ENCODE measurements around the gene CCDC180. TPM values are rescaled to one million over a fixed set of nuclear protein-coding genes. Genes with fewer than 3 reads are reported as not detected.
A peak's percentile ranks its signal among the peaks of the same experiment; 100 is the strongest.

The CCDC180 gene
- total RNA-seq, 4 donors from 2014 or later: 1.9 to 15.0 (median 4.0) TPM

GRCh38 chr9:97320080-97320642, 12.7 kb downstream of the CCDC180 start:
- TF ChIP-seq CTCF (IDR thresholded peaks at IDR 0.05): no peak
- no peak for TF ChIP-seq POLR2A (IDR thresholded peaks at IDR 0.05; ENCODE audit: low read depth)
- TF ChIP-seq EP300 (IDR thresholded peaks at IDR 0.05): no peak
- no peak for TF ChIP-seq POLR2AphosphoS5 (IDR thresholded peaks at IDR 0.05)
- H3K27me3 ChIP-seq: no peaks in the 10 kb centered on the region
- H3K9me3 ChIP-seq: no peaks in the 10 kb centered on the region
- DNase-seq (ENCODE audit: extremely low spot score): peak; percentile 72
- H3K4me1 ChIP-seq: no peaks in the 10 kb centered on the region
- intact Hi-C loops (cut with DNase I): no loop called here
- no peak overlapping the region for H3K4me3 ChIP-seq
- H3K27ac ChIP-seq (replicated peaks in 1 of 4): no peak overlapping the region
- 87% methylated on average over 5 of the region's 5 CpGs for WGBS
- peaks cover 13 to 98% (median 71%) of the 10 kb centered on the region in 4 donors for H3K36me3 ChIP-seq

- WGBS: 100% methylated on average over 1 of the region's 1 CpG
- H3K4me1 ChIP-seq: no peaks in the 10 kb centered on the region
- no peak overlapping the region for H3K27ac ChIP-seq (replicated peaks in 1 of 4)
- TF ChIP-seq POLR2AphosphoS5 (IDR thresholded peaks at IDR 0.05): no peak
- peaks cover 18 to 98% (median 71%) of the 10 kb centered on the region in 4 donors for H3K36me3 ChIP-seq
- H3K4me3 ChIP-seq: no peak overlapping the region
- intact Hi-C loops (cut with DNase I): no loop called here
- no peaks in the 10 kb centered on the region for H3K9me3 ChIP-seq
- DNase-seq (ENCODE audit: extremely low spot score): no peak
- no peaks in the 10 kb centered on the region for H3K27me3 ChIP-seq
These were observed 13.8 kb downstream of the CCDC180 start for GRCh38 chr9:97321251-97321650.

GRCh38 chr9:97321691-97322090, 14.2 kb downstream of the CCDC180 start:
- intact Hi-C loops (cut with DNase I): no loop called here
- WGBS: 63% methylated on average over 4 of the region's 4 CpGs
- Histone ChIP-seq H3K27me3 (no peaks in the 10 kb centered on the region), H3K27ac (replicated peaks in 1 of 4) (no peak overlapping the region), H3K4me1 (no peaks in the 10 kb centered on the region), H3K36me3 (peaks cover 18 to 98% (median 74%) of the 10 kb centered on the region in 4 donors), H3K9me3 (no peaks in the 10 kb centered on the region), H3K4me3 (no peak overlapping the region)
- TF ChIP-seq POLR2AphosphoS5 (IDR thresholded peaks at IDR 0.05) (no peak), POLR2A (IDR thresholded peaks at IDR 0.05; ENCODE audit: low read depth) (no peak), EP300 (IDR thresholded peaks at IDR 0.05) (no peak), CTCF (IDR thresholded peaks at IDR 0.05) (no peak)
- no peak for DNase-seq (ENCODE audit: extremely low spot score)

- peaks cover 18 to 98% (median 72%) of the 10 kb centered on the region in 4 donors for H3K36me3 ChIP-seq
- intact Hi-C loops (cut with DNase I): no loop called here
- no peaks in the 10 kb centered on the region for H3K9me3 ChIP-seq
- no peak overlapping the region for H3K27ac ChIP-seq (replicated peaks in 1 of 4)
- no peak for DNase-seq (ENCODE audit: extremely low spot score)
- H3K4me3 ChIP-seq: no peak overlapping the region
- TF ChIP-seq CTCF (IDR thresholded peaks at IDR 0.05) (no peak), POLR2A (IDR thresholded peaks at IDR 0.05; ENCODE audit: low read depth) (no peak), POLR2AphosphoS5 (IDR thresholded peaks at IDR 0.05) (no peak), EP300 (IDR thresholded peaks at IDR 0.05) (no peak)
- H3K4me1 ChIP-seq: no peaks in the 10 kb centered on the region
- H3K27me3 ChIP-seq: no peaks in the 10 kb centered on the region
- WGBS: 82% methylated on average over 1 of the region's 1 CpG
These were observed 14.6 kb downstream of the CCDC180 start for GRCh38 chr9:97322105-97322504.

- 94% methylated on average over 3 of the region's 5 CpGs for WGBS
- intact Hi-C loops (cut with DNase I): no loop called here
- H3K9me3 ChIP-seq: no peaks in the 10 kb centered on the region
- no peak for TF ChIP-seq CTCF (IDR thresholded peaks at IDR 0.05)
- TF ChIP-seq POLR2A (IDR thresholded peaks at IDR 0.05; ENCODE audit: low read depth): no peak
- TF ChIP-seq POLR2AphosphoS5 (IDR thresholded peaks at IDR 0.05): no peak
- no peak for TF ChIP-seq EP300 (IDR thresholded peaks at IDR 0.05)
- no peak overlapping the region for H3K27ac ChIP-seq (replicated peaks in 1 of 4)
- no peak overlapping the region for H3K4me3 ChIP-seq
- H3K27me3 ChIP-seq: no peaks in the 10 kb centered on the region
- no peaks in the 10 kb centered on the region for H3K4me1 ChIP-seq
- peaks cover 31 to 99% (median 76%) of the 10 kb centered on the region in 4 donors for H3K36me3 ChIP-seq
- peak; percentile 79 for DNase-seq (ENCODE audit: extremely low spot score)
These were observed 17.5 kb downstream of the CCDC180 start for GRCh38 chr9:97324954-97325353.

Measured in esophagus muscularis mucosa (tissue), 4 donors.